ENCODE data around the gene RBCK1.

- TF ChIP-seq, protein P1, sequence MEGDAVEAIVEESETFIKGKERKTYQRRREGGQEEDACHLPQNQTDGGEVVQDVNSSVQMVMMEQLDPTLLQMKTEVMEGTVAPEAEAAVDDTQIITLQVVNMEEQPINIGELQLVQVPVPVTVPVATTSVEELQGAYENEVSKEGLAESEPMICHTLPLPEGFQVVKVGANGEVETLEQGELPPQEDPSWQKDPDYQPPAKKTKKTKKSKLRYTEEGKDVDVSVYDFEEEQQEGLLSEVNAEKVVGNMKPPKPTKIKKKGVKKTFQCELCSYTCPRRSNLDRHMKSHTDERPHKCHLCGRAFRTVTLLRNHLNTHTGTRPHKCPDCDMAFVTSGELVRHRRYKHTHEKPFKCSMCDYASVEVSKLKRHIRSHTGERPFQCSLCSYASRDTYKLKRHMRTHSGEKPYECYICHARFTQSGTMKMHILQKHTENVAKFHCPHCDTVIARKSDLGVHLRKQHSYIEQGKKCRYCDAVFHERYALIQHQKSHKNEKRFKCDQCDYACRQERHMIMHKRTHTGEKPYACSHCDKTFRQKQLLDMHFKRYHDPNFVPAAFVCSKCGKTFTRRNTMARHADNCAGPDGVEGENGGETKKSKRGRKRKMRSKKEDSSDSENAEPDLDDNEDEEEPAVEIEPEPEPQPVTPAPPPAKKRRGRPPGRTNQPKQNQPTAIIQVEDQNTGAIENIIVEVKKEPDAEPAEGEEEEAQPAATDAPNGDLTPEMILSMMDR (IDR thresholded peaks at IDR 0.05), result no peak
- TF ChIP-seq POLR2A (IDR thresholded peaks at IDR 0.05), result no peak
These were observed 26.1 kb downstream of the RBCK1 start for GRCh38 chr20:434221-434620.

Data from adrenal gland (tissue), 5 donors.